ENCODE results near the gene NDUFAF2.

Gene NDUFAF2, protein sequence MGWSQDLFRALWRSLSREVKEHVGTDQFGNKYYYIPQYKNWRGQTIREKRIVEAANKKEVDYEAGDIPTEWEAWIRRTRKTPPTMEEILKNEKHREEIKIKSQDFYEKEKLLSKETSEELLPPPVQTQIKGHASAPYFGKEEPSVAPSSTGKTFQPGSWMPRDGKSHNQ

DNA sequence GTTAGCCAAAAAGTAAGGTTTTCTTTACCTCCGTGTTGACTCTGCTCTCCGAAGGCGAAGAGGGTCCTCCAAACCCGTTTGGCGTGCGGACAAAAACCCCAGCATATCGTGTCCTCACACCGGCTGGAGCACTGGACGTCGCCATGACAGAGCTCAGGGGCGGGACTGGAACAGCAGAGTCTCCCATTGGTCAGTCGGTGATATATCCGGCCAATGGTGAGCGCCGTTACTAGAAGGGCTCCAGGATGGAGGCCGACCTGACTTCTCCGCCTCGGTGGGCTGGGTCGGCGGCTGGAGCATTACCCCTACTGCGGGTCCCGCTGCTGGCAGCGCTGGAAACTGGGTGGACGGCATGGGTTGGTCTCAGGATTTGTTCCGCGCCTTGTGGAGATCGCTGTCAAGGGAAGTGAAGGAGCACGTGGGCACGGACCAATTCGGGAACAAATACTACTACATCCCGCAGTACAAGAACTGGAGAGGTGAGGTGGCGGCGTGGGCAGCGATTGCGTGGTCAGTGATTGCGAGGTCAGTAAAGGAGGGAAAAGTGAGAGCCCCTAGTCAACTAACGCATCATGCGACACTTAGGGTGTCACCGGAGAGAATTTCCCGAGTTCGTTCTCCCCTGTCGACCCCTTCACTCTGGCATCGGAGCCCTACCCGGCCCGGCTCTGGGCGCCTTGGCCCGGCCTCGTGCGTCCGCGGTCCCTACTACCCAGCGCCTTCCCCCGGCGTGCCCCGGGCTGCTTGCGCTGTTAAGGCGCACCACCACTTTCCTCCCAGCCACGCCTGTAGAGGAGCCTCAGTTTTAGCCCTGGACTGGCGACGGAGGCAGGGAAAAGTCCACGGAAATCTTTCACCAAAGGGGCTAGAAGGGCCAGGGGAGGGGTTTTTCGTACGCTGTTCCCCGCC is at the start of gene NDUFAF2, which contains the start of gene ERCC8:
TSS of gene NDUFAF2 (plus strand) at position 302 of the 909 bp plus-strand sequence. CDS start at position 353, 51 bp downstream.
TSS of gene ERCC8 (minus strand) at position 167 of the 909 bp plus-strand sequence. CDS start at position 105, 62 bp downstream.
- Histone ChIP-seq H3K4me3 (ENCODE audit: low read length) (peak within 1 kb of the TSS; percentile 96), H3K36me3 (ENCODE audit: control insufficient read depth, insufficient read depth, low read length) (no peaks in the 10 kb centered on the region), H3K27ac (ENCODE audit: low read length) (no peak within 1 kb of the TSS), H3K9me3 (ENCODE audit: control insufficient read depth, insufficient read depth, low read length) (no peaks in the 10 kb centered on the region), H3K4me1 (ENCODE audit: control insufficient read depth, insufficient read depth, low read length) (no peaks in the 10 kb centered on the region), H3K27me3 (ENCODE audit: control insufficient read depth, insufficient read depth, low read length) (no peaks in the 10 kb centered on the region)
- peak; percentile 83 for DNase-seq (ENCODE audit: low read depth, low spot score)
- WGBS (ENCODE audit: insufficient coverage, insufficient read length) = no CpG with 5 or more reads among the region's 64 CpGs

DNA sequence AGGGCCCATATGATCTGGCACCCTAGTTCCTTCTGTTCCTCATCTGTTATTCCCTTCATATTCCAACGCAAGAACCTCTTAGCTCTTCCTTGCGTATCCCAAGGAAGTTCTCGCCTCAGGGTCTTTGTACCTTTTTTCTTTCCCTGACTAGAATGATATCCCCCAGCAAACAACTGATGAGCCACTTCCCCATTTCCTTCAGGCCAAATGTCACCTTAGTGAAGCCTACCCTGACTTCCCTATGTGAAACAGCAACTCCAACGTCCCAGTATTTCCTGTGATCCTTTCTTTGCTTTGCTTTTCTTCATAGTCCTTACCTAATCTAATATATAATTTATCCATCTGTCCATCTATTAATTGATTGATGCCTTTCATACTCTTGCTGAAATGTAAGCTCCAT is 48.0 kb upstream of the NDUFAF2 start:
- no peaks in the 10 kb centered on the region for H3K9me3 ChIP-seq (ENCODE audit: control insufficient read depth, insufficient read depth, low read length)
- no peak overlapping the region for H3K4me3 ChIP-seq (ENCODE audit: low read length)
- H3K27ac ChIP-seq (ENCODE audit: low read length) = no peak overlapping the region
- no peaks in the 10 kb centered on the region for H3K36me3 ChIP-seq (ENCODE audit: control insufficient read depth, insufficient read depth, low read length)
- no peak for DNase-seq (ENCODE audit: low read depth, low spot score)
- no CpG with 5 or more reads among the region's 4 CpGs for WGBS (ENCODE audit: insufficient coverage, insufficient read length)
- H3K27me3 ChIP-seq (ENCODE audit: control insufficient read depth, insufficient read depth, low read length) = no peaks in the 10 kb centered on the region
- no peaks in the 10 kb centered on the region for H3K4me1 ChIP-seq (ENCODE audit: control insufficient read depth, insufficient read depth, low read length)

DNA sequence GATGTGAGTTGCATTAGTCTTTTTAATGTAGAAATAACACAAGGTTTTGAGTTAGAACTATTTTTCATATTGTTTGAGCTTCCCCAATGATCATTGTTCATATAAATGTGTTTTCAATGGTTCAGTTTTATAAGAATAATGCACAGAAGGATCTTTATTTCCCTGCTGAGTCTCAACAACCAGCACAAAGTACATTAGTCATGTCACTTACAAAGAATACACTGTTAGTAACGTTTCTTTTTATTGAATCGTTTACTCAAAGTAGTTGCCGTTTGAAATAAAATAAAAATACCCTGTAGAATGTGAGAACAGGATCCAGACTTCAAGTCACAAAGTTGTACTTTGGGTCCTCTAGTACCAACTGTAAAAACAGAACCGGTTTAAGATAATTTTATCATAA is 41.6 kb upstream of the NDUFAF2 start:
- Histone ChIP-seq H3K4me3 (ENCODE audit: low read length) (no peak overlapping the region), H3K36me3 (ENCODE audit: control insufficient read depth, insufficient read depth, low read length) (no peaks in the 10 kb centered on the region), H3K27me3 (ENCODE audit: control insufficient read depth, insufficient read depth, low read length) (no peaks in the 10 kb centered on the region), H3K27ac (ENCODE audit: low read length) (no peak overlapping the region), H3K4me1 (ENCODE audit: control insufficient read depth, insufficient read depth, low read length) (peaks cover 1% of the 10 kb centered on the region; the same call in 1 of the 2 replicates), H3K9me3 (ENCODE audit: control insufficient read depth, insufficient read depth, low read length) (no peaks in the 10 kb centered on the region)
- no peak for DNase-seq (ENCODE audit: low read depth, low spot score)
- whole genome bisulfite sequencing (ENCODE audit: insufficient coverage, insufficient read length) = no CpG with 5 or more reads among the region's 4 CpGs

DNA sequence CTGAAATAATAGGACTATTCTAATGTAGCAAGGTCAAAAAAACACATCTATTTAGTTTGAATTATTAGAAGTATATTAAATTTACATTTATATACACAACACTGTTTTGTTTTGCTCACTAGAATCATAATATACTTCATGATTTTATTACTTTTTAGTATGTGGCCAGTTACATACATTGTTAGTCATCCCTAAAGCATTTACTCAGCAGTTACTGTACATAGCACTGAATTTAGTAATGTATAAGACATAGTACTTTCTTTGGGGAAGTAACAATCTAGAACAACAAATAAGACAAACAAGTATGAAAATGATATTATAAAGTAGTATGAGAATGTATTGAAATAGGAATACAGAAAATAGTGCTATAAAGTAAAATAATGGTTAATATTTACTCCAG is 28.4 kb upstream of the NDUFAF2 start:
- no peak overlapping the region for H3K27ac ChIP-seq (ENCODE audit: low read length)
- no peak for DNase-seq (ENCODE audit: low read depth, low spot score)
- no peaks in the 10 kb centered on the region; the same call in 1 of the 2 replicates for H3K36me3 ChIP-seq (ENCODE audit: control insufficient read depth, insufficient read depth, low read length)

DNA sequence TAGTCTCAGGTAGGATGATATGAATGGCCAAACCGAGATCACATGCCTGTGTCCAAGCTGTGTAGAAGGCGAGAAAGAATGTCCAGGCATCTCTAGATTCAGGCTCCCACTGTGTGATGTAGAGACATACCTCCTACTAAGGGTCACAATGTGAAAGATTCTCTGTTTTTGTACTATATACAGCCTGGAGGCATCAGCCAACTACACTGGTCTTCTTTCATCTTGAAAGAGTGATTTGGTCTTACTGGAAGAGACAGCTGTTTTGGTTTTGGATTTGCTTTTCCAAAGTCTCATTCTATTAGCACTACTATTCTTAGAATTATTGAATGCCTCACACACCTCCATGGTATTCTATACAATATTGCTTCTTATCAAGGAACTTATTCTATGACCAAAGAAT is 26.5 kb upstream of the NDUFAF2 start:
- no CpG with 5 or more reads among the region's 2 CpGs for WGBS (ENCODE audit: insufficient coverage, insufficient read length)
- Histone ChIP-seq H3K27me3 (ENCODE audit: control insufficient read depth, insufficient read depth, low read length) (no peaks in the 10 kb centered on the region), H3K9me3 (ENCODE audit: control insufficient read depth, insufficient read depth, low read length) (no peaks in the 10 kb centered on the region), H3K27ac (ENCODE audit: low read length) (no peak overlapping the region), H3K4me1 (ENCODE audit: control insufficient read depth, insufficient read depth, low read length) (no peaks in the 10 kb centered on the region), H3K36me3 (ENCODE audit: control insufficient read depth, insufficient read depth, low read length) (no peaks in the 10 kb centered on the region; the same call in 1 of the 2 replicates), H3K4me3 (ENCODE audit: low read length) (no peak overlapping the region)
- DNase-seq (ENCODE audit: low read depth, low spot score) = no peak

More for the DNA sequence above, 28.4 kb upstream of the NDUFAF2 start:
- Histone ChIP-seq H3K4me3 (ENCODE audit: low read length) (no peak overlapping the region), H3K27me3 (ENCODE audit: control insufficient read depth, insufficient read depth, low read length) (no peaks in the 10 kb centered on the region), H3K9me3 (ENCODE audit: control insufficient read depth, insufficient read depth, low read length) (no peaks in the 10 kb centered on the region), H3K4me1 (ENCODE audit: control insufficient read depth, insufficient read depth, low read length) (no peaks in the 10 kb centered on the region)

DNA sequence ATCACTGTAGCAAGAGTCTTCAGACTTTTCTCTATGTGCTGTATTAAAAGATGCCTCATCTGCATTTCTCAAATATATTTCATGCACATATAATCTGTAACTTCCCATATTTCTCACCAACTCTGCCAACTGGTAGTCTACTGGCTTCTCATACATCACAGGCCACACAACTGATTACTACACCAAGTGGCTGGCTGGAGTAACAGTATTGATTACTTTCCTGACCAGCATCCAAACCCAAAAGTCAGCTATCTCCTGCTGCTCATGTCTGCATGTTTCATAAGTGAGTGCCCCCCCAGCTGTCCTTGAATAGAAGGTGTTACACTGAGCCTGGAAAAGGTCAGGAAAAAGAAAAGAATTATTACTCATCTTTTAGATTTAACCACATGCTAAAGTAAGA is 17.6 kb upstream of the NDUFAF2 start:
- no peaks in the 10 kb centered on the region for H3K27me3 ChIP-seq (ENCODE audit: control insufficient read depth, insufficient read depth, low read length)
- no peak overlapping the region for H3K27ac ChIP-seq (ENCODE audit: low read length)
- no peaks in the 10 kb centered on the region for H3K4me1 ChIP-seq (ENCODE audit: control insufficient read depth, insufficient read depth, low read length)
- H3K36me3 ChIP-seq (ENCODE audit: control insufficient read depth, insufficient read depth, low read length) = peaks cover 3% of the 10 kb centered on the region; the same call in 1 of the 2 replicates
- DNase-seq (ENCODE audit: low read depth, low spot score) = no peak
- H3K9me3 ChIP-seq (ENCODE audit: control insufficient read depth, insufficient read depth, low read length) = no peaks in the 10 kb centered on the region
- H3K4me3 ChIP-seq (ENCODE audit: low read length) = no peak overlapping the region

DNA sequence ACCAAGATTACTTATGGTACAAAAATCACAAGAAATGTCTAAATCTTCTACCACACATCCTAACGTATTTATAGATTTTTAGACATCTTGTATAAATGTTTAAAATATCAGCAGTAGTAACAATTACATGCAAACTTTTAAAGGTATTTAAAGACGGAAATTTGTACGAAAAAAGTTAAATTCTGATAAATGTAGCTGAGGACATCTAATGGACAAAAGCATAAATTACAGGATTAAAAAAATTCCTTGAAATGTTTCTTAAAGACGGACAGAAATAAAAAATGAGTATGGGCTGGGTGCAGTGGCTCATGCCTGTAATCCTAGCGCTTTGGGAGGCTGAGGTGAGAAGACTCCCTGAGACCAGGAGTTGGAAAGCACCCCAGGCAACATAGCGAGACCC is 16.0 kb upstream of the NDUFAF2 start:
- H3K36me3 ChIP-seq (ENCODE audit: control insufficient read depth, insufficient read depth, low read length) = peaks cover 3% of the 10 kb centered on the region; the same call in 1 of the 2 replicates
- no peaks in the 10 kb centered on the region for H3K9me3 ChIP-seq (ENCODE audit: control insufficient read depth, insufficient read depth, low read length)
- no peak overlapping the region for H3K27ac ChIP-seq (ENCODE audit: low read length)
- no peak overlapping the region for H3K4me3 ChIP-seq (ENCODE audit: low read length)
- DNase-seq (ENCODE audit: low read depth, low spot score) = no peak
- no peaks in the 10 kb centered on the region for H3K27me3 ChIP-seq (ENCODE audit: control insufficient read depth, insufficient read depth, low read length)
- H3K4me1 ChIP-seq (ENCODE audit: control insufficient read depth, insufficient read depth, low read length) = no peaks in the 10 kb centered on the region
- 100% methylated on average over 2 of the region's 6 CpGs for WGBS (ENCODE audit: insufficient coverage, insufficient read length)

DNA sequence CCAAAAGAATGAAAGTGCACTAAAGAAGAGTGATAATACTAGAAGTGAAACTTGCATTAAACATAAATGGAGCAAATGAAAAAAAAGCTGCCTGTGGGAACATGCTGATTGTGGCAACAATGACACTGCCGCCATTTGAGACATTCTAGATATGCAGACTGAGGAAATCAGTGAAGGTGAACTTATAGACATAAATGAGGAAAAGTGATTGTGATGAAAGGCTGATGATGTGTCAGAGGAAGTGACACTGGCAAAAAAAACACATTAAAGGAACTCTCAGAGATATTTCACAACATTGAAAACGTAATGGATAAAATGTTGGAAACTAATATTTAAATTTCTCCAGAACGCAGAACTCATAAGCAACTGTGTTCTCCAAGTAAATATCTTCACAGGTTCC is 1.4 kb upstream of the NDUFAF2 start:
- WGBS (ENCODE audit: insufficient coverage, insufficient read length) = no CpG with 5 or more reads among the region's 3 CpGs
- no peak overlapping the region for H3K4me3 ChIP-seq (ENCODE audit: low read length)

DNA sequence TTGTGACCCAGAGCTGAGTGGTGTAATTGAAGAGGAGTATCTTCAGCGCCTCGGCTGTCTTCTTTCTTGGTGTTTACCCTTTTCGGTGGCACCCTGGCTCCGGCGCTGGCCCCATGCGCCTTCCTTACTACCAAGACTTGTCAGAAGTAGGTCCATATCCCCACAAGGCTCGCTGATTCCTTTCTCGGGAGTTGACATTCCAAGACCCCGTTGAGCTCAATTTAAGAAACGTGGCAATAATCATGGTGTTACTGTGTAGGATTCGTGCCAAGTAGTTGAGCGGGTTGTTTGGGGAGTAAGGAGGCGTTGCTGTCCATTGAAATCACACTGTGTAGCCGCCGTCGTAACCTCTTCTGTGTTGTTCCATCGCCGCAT is 795 bp downstream of the NDUFAF2 start:
- Histone ChIP-seq H3K9me3 (ENCODE audit: control insufficient read depth, insufficient read depth, low read length) (no peaks in the 10 kb centered on the region), H3K27me3 (ENCODE audit: control insufficient read depth, insufficient read depth, low read length) (no peaks in the 10 kb centered on the region), H3K4me1 (ENCODE audit: control insufficient read depth, insufficient read depth, low read length) (no peaks in the 10 kb centered on the region), H3K27ac (ENCODE audit: low read length) (no peak overlapping the region), H3K4me3 (ENCODE audit: low read length) (peak overlapping the region; percentile 96; the same call in 1 of the 2 replicates), H3K36me3 (ENCODE audit: control insufficient read depth, insufficient read depth, low read length) (no peaks in the 10 kb centered on the region)
- WGBS (ENCODE audit: insufficient coverage, insufficient read length) = no CpG with 5 or more reads among the region's 18 CpGs
- DNase-seq (ENCODE audit: low read depth, low spot score) = no peak

More for the DNA sequence above, 1.4 kb upstream of the NDUFAF2 start:
- H3K36me3 ChIP-seq (ENCODE audit: control insufficient read depth, insufficient read depth, low read length) = no peaks in the 10 kb centered on the region
- H3K27ac ChIP-seq (ENCODE audit: low read length) = no peak overlapping the region
- no peaks in the 10 kb centered on the region for H3K9me3 ChIP-seq (ENCODE audit: control insufficient read depth, insufficient read depth, low read length)
- H3K27me3 ChIP-seq (ENCODE audit: control insufficient read depth, insufficient read depth, low read length) = no peaks in the 10 kb centered on the region
- DNase-seq (ENCODE audit: low read depth, low spot score) = no peak
- no peaks in the 10 kb centered on the region for H3K4me1 ChIP-seq (ENCODE audit: control insufficient read depth, insufficient read depth, low read length)

DNA sequence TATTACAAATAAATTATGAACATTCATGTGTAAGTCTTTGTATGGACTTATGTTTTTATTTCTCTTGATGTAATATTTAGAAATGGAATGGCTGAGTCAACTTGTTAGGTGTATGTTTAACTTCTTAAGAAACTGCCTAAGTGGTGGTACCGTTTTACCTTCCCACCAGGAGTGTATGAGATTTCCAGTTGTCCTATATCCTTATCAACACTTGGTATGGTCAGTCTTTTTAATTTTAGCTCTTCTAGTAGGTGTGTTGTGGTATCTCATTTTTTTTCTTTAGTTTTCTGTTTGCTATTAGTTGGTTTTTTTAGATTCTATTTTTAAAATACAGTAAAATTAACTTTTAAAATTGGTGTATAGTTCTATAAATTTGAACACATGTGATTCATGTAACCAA is 3.7 kb downstream of the NDUFAF2 start:
- H3K9me3 ChIP-seq (ENCODE audit: control insufficient read depth, insufficient read depth, low read length) = no peaks in the 10 kb centered on the region
- no peak overlapping the region for H3K27ac ChIP-seq (ENCODE audit: low read length)
- H3K4me1 ChIP-seq (ENCODE audit: control insufficient read depth, insufficient read depth, low read length) = no peaks in the 10 kb centered on the region
- no CpG with 5 or more reads among the region's 1 CpG for WGBS (ENCODE audit: insufficient coverage, insufficient read length)
- H3K36me3 ChIP-seq (ENCODE audit: control insufficient read depth, insufficient read depth, low read length) = no peaks in the 10 kb centered on the region
- no peak overlapping the region for H3K4me3 ChIP-seq (ENCODE audit: low read length)
- DNase-seq (ENCODE audit: low read depth, low spot score) = no peak
- no peaks in the 10 kb centered on the region for H3K27me3 ChIP-seq (ENCODE audit: control insufficient read depth, insufficient read depth, low read length)
